Gastroesophageal sphincter (tissue), 3 donors: ENCODE results near the gene RFNG.

ENCODE experiments used
- POLR2AphosphoS5 ChIP-seq: sonication (generic); formaldehyde crosslinking; IDR thresholded peaks from one replicate; pipeline ENCODE4 v1.6.1; 2017; ENCODE audit warnings: antibody characterized with exemption
- TF ChIP-seq, protein P1 (sequence below), 4 experiments: fragments of 200-600 bp in 2 of 4; fragments of 450-650 bp in 2 of 4; sonication (generic) in 1 of 4; IDR thresholded peaks; one replicate each; pipeline ENCODE4 v1.5.1; 2017 to 2019; ENCODE audit warnings: antibody characterized with exemption in 4 of 4, mild to moderate bottlenecking in 2 of 4, moderate library complexity in 2 of 4

DNA sequence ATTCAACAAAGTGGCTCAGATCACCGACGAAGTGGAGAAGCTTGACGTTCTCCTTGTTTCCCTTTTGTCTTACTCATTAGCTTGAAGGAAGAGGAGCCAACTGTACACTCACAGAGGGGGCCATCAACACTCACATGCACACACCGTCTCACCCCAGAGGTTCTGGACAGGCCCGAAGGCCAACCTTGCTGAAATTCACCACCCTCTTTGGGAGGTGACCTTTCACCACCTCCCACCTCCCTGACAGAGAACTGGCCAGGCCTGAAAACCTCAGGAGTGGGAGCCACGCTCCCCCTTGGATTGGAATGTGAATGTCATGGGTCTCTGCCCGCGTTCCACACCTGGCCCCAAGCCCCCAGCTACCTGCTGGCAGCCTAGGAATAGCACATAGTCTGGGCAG lies 16.1 kb downstream of the RFNG start:
- no peak for TF ChIP-seq POLR2AphosphoS5
- TF ChIP-seq, protein P1, sequence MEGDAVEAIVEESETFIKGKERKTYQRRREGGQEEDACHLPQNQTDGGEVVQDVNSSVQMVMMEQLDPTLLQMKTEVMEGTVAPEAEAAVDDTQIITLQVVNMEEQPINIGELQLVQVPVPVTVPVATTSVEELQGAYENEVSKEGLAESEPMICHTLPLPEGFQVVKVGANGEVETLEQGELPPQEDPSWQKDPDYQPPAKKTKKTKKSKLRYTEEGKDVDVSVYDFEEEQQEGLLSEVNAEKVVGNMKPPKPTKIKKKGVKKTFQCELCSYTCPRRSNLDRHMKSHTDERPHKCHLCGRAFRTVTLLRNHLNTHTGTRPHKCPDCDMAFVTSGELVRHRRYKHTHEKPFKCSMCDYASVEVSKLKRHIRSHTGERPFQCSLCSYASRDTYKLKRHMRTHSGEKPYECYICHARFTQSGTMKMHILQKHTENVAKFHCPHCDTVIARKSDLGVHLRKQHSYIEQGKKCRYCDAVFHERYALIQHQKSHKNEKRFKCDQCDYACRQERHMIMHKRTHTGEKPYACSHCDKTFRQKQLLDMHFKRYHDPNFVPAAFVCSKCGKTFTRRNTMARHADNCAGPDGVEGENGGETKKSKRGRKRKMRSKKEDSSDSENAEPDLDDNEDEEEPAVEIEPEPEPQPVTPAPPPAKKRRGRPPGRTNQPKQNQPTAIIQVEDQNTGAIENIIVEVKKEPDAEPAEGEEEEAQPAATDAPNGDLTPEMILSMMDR (IDR thresholded peaks at IDR 0.05): no peak
